WTC11 (cell line): ENCODE data around the gene ZNF496. TPM values are rescaled to one million over a fixed set of nuclear protein-coding genes. Genes with fewer than 3 reads are reported as not detected.

Source experiments
- ARID4B ChIP-seq: sonication (generic); formaldehyde crosslinking; IDR thresholded peaks from 2 replicates; pipeline ENCODE4 v1.8.0; 2023; ENCODE audit warnings: missing genetic modification reagents, mild to moderate bottlenecking, borderline replicate concordance
- CREB1 ChIP-seq: sonication (generic); formaldehyde crosslinking; IDR thresholded peaks from 2 replicates; pipeline ENCODE4 v1.8.0; 2023; ENCODE audit warnings: mild to moderate bottlenecking, missing genetic modification reagents
- CREM ChIP-seq: sonication (generic); formaldehyde crosslinking; IDR thresholded peaks from 2 replicates; pipeline ENCODE4 v1.8.1; 2022; ENCODE audit warnings: mild to moderate bottlenecking, missing genetic modification reagents, moderate library complexity
- E2F1 ChIP-seq: sonication (generic); formaldehyde crosslinking; IDR thresholded peaks from 2 replicates; pipeline ENCODE4 v1.8.0; 2022; ENCODE audit warnings: mild to moderate bottlenecking, missing genetic modification reagents
- ELF4 ChIP-seq: sonication (generic); formaldehyde crosslinking; IDR thresholded peaks from 2 replicates; pipeline ENCODE4 v1.8.1; 2022; ENCODE audit warnings: low read depth, mild to moderate bottlenecking, moderate library complexity, missing genetic modification reagents
- ESRRA ChIP-seq: sonication (generic); formaldehyde crosslinking; IDR thresholded peaks from 2 replicates; pipeline ENCODE4 v1.8.1; 2022; ENCODE audit warnings: mild to moderate bottlenecking, missing genetic modification reagents, borderline replicate concordance
- FOXJ3 ChIP-seq: sonication (generic); formaldehyde crosslinking; IDR thresholded peaks from 2 replicates; pipeline ENCODE4 v1.9.0; 2021; ENCODE audit warnings: missing genetic modification reagents, mild to moderate bottlenecking, borderline replicate concordance
- FOXK1 ChIP-seq: sonication (generic); formaldehyde crosslinking; IDR thresholded peaks from 2 replicates; pipeline ENCODE4 v1.8.0; 2022; ENCODE audit warnings: mild to moderate bottlenecking, moderate library complexity, missing genetic modification reagents
- FOXP1 ChIP-seq: sonication (generic); formaldehyde crosslinking; IDR thresholded peaks from 2 replicates; pipeline ENCODE4 v1.8.0; 2022; ENCODE audit warnings: missing genetic modification reagents, mild to moderate bottlenecking, moderate library complexity, borderline replicate concordance
- FOXP4 ChIP-seq: sonication (generic); formaldehyde crosslinking; IDR thresholded peaks from 2 replicates; pipeline ENCODE4 v1.8.0; 2022; ENCODE audit warnings: mild to moderate bottlenecking, missing genetic modification reagents
- KAT7 ChIP-seq: sonication (generic); formaldehyde crosslinking; IDR thresholded peaks from 2 replicates; pipeline ENCODE4 v1.8.1; 2023; ENCODE audit warnings: missing genetic modification reagents, mild to moderate bottlenecking, borderline replicate concordance
- MAX ChIP-seq: sonication (generic); formaldehyde crosslinking; IDR thresholded peaks from 2 replicates; pipeline ENCODE4 v1.8.0; 2022; ENCODE audit warnings: mild to moderate bottlenecking, missing genetic modification reagents
- MYBL2 ChIP-seq: sonication (generic); formaldehyde crosslinking; IDR thresholded peaks from 2 replicates; pipeline ENCODE4 v1.8.1; 2023; ENCODE audit warnings: mild to moderate bottlenecking, moderate library complexity, missing genetic modification reagents
- NFATC4 ChIP-seq: fragments of 250-450 bp; sonication (Bioruptor Pico); IDR thresholded peaks from 2 replicates; pipeline ENCODE4 v1.9.0; 2021; ENCODE audit warnings: mild to moderate bottlenecking
- RELA ChIP-seq: sonication (generic); formaldehyde crosslinking; IDR thresholded peaks from 2 replicates; pipeline ENCODE4 v1.8.1; 2022; ENCODE audit warnings: missing genetic modification reagents, mild to moderate bottlenecking, borderline replicate concordance
- SP1 ChIP-seq: sonication (generic); formaldehyde crosslinking; conservative IDR thresholded peaks from 2 replicates; pipeline ENCODE4 v1.8.1; 2022; ENCODE audit warnings: missing genetic modification reagents
- TEAD4 ChIP-seq: sonication (generic); formaldehyde crosslinking; IDR thresholded peaks from 2 replicates; pipeline ENCODE4 v1.8.0; 2022; ENCODE audit warnings: mild to moderate bottlenecking, missing genetic modification reagents
- USF1 ChIP-seq: sonication (generic); formaldehyde crosslinking; IDR thresholded peaks from 2 replicates; pipeline ENCODE4 v1.8.0; 2022; ENCODE audit warnings: mild to moderate bottlenecking, missing genetic modification reagents
- USF2 ChIP-seq: sonication (generic); formaldehyde crosslinking; IDR thresholded peaks from 2 replicates; pipeline ENCODE4 v1.8.1; 2023; ENCODE audit warnings: mild to moderate bottlenecking, missing genetic modification reagents, moderate library complexity
- ZBTB43 ChIP-seq: sonication (generic); formaldehyde crosslinking; IDR thresholded peaks from 2 replicates; pipeline ENCODE4 v1.8.1; 2023; ENCODE audit warnings: mild to moderate bottlenecking, missing genetic modification reagents
- ZNF232 ChIP-seq: sonication (generic); formaldehyde crosslinking; IDR thresholded peaks from 2 replicates; pipeline ENCODE4 v1.8.0; 2022; ENCODE audit warnings: mild to moderate bottlenecking, missing genetic modification reagents
- ZNF416 ChIP-seq: fragments of 250-450 bp; sonication (Bioruptor Pico); IDR thresholded peaks from 2 replicates; pipeline ENCODE4 v1.9.0; 2021; ENCODE audit warnings: mild to moderate bottlenecking, inconsistent platforms
- ZSCAN18 ChIP-seq: fragments of 250-450 bp; sonication (Bioruptor Pico); IDR thresholded peaks from 2 replicates; pipeline ENCODE4 v2.1.2; 2022; ENCODE audit warnings: mild to moderate bottlenecking, moderate library complexity
- total RNA-seq: library from RNA; stranded (reverse); gene quantifications from 3 replicates; pipeline ENCODE4 v1.2.3, GENCODE V29; 2021

The ZNF496 gene
- total RNA-seq, 1 experiment from 2014 or later, result 88.3 TPM

GRCh38 chr1:247332215-247332622, 552 bp upstream of the ZNF496 start (continued):
- TF ChIP-seq ZBTB43 (CRISPR knock-in tag) (0 out of 2 replicates have a peak, but pooled peaks have one; percentile 47), ZSCAN18 (CRISPR knock-in tag) (no peak), RELA (CRISPR knock-in tag) (0 out of 2 replicates have a peak, but pooled peaks have one; percentile 58), CREM (CRISPR knock-in tag) (0 out of 2 replicates have a peak, but pooled peaks have one; percentile 55), USF2 (CRISPR knock-in tag) (0 out of 2 replicates have a peak, but pooled peaks have one; percentile 12), ELF4 (CRISPR knock-in tag) (no peak; the same call in 1 of the 2 replicates), CREB1 (CRISPR knock-in tag) (no peak), USF1 (CRISPR knock-in tag) (peak; percentile 30; the same call in 1 of the 2 replicates), KAT7 (CRISPR knock-in tag) (0 out of 2 replicates have a peak, but pooled peaks have one; percentile 24), ZNF232 (CRISPR knock-in tag) (peak; percentile 43; the same call in 1 of the 2 replicates), TEAD4 (CRISPR knock-in tag) (no peak; the same call in 1 of the 2 replicates), FOXP4 (CRISPR knock-in tag) (peak; percentile 33; the same call in 1 of the 2 replicates), NFATC4 (CRISPR knock-in tag) (no peak), ARID4B (CRISPR knock-in tag) (no peak), FOXP1 (CRISPR knock-in tag) (peak; percentile 15; the same call in 1 of the 2 replicates), FOXK1 (CRISPR knock-in tag) (peak; percentile 36; the same call in 1 of the 2 replicates), MAX (CRISPR knock-in tag) (peak; percentile 76; the same call in 1 of the 2 replicates), SP1 (CRISPR knock-in tag) (no peak), ESRRA (CRISPR knock-in tag) (0 out of 2 replicates have a peak, but pooled peaks have one; percentile 5), E2F1 (CRISPR knock-in tag) (no peak), MYBL2 (peak; percentile 74), FOXJ3 (no peak), ZNF416 (CRISPR knock-in tag) (no peak)
